Activated T-cell treated with anti-CD3 and anti-CD28 coated beads, Interleukin-2, amount 50 U/mL, for 4 hours (primary cell): Measurements from ENCODE around the gene MRTFA. TPM values are rescaled to one million over a fixed set of nuclear protein-coding genes. Genes with fewer than 3 reads are reported as not detected.

Experiments used
- ATAC-seq, 2 donors: fragments of 200-7000 bp; cut with Tn5 transposase; one replicate each; pipeline ENCODE4 v1.10.0; 2021
- DNase-seq: peaks from one replicate; pipeline ENCODE4 v3.0.0-alpha.2; 2020
- H3K27me3 Mint-ChIP-seq: one replicate; pipeline ENCODE4 v1.8.0; 2021; ENCODE audit warnings: low read depth, mixed read lengths
- H3K36me3 Mint-ChIP-seq: one replicate; pipeline ENCODE4 v1.8.0; 2022; ENCODE audit warnings: mixed read lengths; ENCODE audit not compliant: insufficient read depth
- H3K4me1 Mint-ChIP-seq: one replicate; pipeline ENCODE4 v1.8.0; 2021; ENCODE audit warnings: low read depth, mixed read lengths
- H3K4me3 Mint-ChIP-seq: one replicate; pipeline ENCODE4 v1.8.0; 2021; ENCODE audit warnings: mild to moderate bottlenecking, moderate library complexity, mixed read lengths
- H3K9me3 Mint-ChIP-seq: one replicate; pipeline ENCODE4 v1.8.0; 2021; ENCODE audit warnings: mixed read lengths
- total RNA-seq, 3 donors: library from RNA; stranded (reverse); gene quantifications; one replicate each; pipeline ENCODE4 v1.2.1, GENCODE V29; 2021

The MRTFA gene
- total RNA-seq, 3 donors from 2014 or later, result 35.3 to 42.2 (median 38.2) TPM

DNA sequence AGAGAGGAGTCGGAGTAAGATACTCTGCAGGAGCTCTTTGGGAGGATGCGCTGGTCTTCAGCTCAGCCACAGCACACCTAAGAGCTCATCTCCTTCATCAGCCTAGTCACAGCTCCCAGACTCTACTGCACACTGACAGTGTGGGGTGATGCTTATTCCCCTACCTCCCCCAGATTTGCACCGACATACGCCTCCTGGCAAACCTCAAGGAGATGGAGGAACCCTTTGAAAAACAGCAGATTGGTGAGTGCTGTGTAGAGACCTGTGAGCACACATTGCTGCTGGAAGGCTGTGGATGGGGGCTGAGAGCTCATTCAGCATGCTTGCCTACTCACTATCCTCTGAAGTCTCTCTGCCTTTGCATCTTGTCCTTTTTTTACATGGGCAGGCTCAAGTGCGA, 275.4 kb downstream of the MRTFA start:
- DNase-seq, result no peak
- Mint-ChIP-seq H3K27me3 (no peaks in the 10 kb centered on the region), H3K4me1 (no peaks in the 10 kb centered on the region)

More for the DNA sequence above, 275.4 kb downstream of the MRTFA start:
- H3K9me3 Mint-ChIP-seq, result no peaks in the 10 kb centered on the region
- H3K4me3 Mint-ChIP-seq, result no peak overlapping the region
- no peak for ATAC-seq
- peaks cover 65% of the 10 kb centered on the region for H3K36me3 Mint-ChIP-seq

Other genes with a start within 250 kb of the MRTFA start
- gene MCHR1, start 42.8 kb upstream of the MRTFA start, total RNA-seq, result not detected
- gene SLC25A17, start 182.6 kb upstream of the MRTFA start, total RNA-seq, result 10 to 100 TPM; 30.1 to 38.4 (median 31.6) TPM
- gene ST13, start 219.9 kb upstream of the MRTFA start, total RNA-seq, result 100 to 1,000 TPM; 243 to 270 (median 253) TPM
- 10 to 100 TPM; 16.7 to 24.7 (median 22.3) TPM for gene XPNPEP3, start 220.4 kb upstream of the MRTFA start, total RNA-seq
- gene DNAJB7, start 225.4 kb upstream of the MRTFA start, total RNA-seq, result not detected